Measurements from ENCODE around the gene ERGIC1. TPM values are rescaled to one million over a fixed set of nuclear protein-coding genes. Genes with fewer than 3 reads are reported as not detected.

Gene ERGIC1
- total and polyA plus RNA-seq, 2 of the 13 experiments (the other 11 are each of a cell fraction or from before 2014, with no cell fraction given): 78.5 to 184 TPM

DNA sequence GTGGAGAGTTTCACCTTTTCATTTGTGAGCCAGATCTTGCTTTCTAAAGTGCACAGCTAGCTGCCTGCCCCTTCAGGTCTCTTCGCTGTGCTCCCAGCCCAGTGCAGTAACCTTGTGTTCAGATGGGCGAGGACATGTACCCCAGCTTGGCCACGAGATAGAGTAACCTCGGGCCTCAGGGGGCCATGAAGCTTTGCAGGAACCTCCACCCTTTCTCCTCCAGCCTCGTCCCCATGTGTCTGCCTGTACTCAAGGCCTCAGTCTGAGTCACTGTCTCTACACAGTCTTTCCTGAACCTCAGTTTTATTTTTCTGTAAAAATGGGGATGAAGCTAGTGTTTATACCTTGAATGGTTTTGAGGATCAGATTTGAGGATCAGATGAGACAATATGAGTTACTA lies 37.9 kb downstream of the ERGIC1 start:
- no peaks in the 10 kb centered on the region for H3K27me3 ChIP-seq (ENCODE audit: control insufficient read depth in 1 of 2, insufficient read depth in 2 of 2, low read length in 2 of 2)
- TF ChIP-seq, protein P1, sequence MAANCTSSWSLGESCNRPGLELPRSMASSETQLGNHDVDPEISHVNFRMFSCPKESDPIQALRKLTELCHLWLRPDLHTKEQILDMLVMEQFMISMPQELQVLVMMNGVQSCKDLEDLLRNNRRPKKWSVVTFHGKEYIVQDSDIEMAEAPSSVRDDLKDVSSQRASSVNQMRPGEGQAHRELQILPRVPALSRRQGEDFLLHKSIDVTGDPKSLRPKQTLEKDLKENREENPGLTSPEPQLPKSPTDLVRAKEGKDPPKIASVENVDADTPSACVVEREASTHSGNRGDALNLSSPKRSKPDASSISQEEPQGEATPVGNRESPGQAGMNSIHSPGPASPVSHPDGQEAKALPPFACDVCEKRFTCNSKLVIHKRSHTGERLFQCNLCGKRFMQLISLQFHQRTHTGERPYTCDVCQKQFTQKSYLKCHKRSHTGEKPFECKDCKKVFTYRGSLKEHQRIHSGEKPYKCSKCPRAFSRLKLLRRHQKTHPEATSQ (CRISPR knock-in tag; IDR thresholded peaks at IDR 0.05; ENCODE audit: borderline replicate concordance): 0 out of 2 replicates have a peak, but pooled peaks have one; percentile 22
- no peak for TF ChIP-seq GTF3A (CRISPR knock-in tag; conservative IDR thresholded peaks at IDR 0.05)
- peaks cover 3 to 16% of the 10 kb centered on the region in 2 experiments; a peak in 3 of 5 replicates for H3K36me3 ChIP-seq (replicated peaks in 1 of 2; ENCODE audit: control insufficient read depth in 1 of 2, insufficient read depth in 2 of 2, low read length in 2 of 2)
- H3K79me2 ChIP-seq (ENCODE audit: insufficient read depth, low read length): peaks cover 56% of the 10 kb centered on the region
- H3K4me3 ChIP-seq (replicated peaks in 1 of 3; ENCODE audit: insufficient read depth in 1 of 3, low read depth in 2 of 3, low read length in 3 of 3): no peak overlapping the region
- ChIA-PET POLR2A (interaction anchor here (1.8 kb wide), 1 partner anchor 13 kb away, joined by 8 read pairs; no protein-coding TSS in a partner anchor), CTCF (ENCODE audit: low intra/inter-chr PET ratio, low total read pairs) (no interaction called here)
- no peak overlapping the region for H3K4me2 ChIP-seq (ENCODE audit: low read depth, low read length)
- FAIRE-seq (no peak), ATAC-seq (no peak), DNase-seq (ENCODE audit: low spot score) (no peak)
- BruUV-seq (replicated peaks): no TSS peak
- H4K20me1 ChIP-seq (ENCODE audit: insufficient read depth, low read length): no peaks in the 10 kb centered on the region; the same call in 1 of the 2 replicates
- H3K9me3 ChIP-seq (ENCODE audit: low read length): no peaks in the 10 kb centered on the region
- in situ Hi-C loops (cut with HindIII; ENCODE audit: extremely low pct_ligation_motif_present, low pct_unique_long_range_greater_than_20kb): no loop called here
- H3K9ac ChIP-seq (ENCODE audit: insufficient read depth, low read depth, low read length): no peak overlapping the region
- H3K27ac ChIP-seq (ENCODE audit: extremely low read length, insufficient read depth, low read length): no peak overlapping the region
- H2AFZ ChIP-seq (ENCODE audit: low read length): no peak overlapping the region
- WGBS (ENCODE audit: low lambda C conversion rate): 94% methylated on average over 5 of the region's 5 CpGs
- intact Hi-C loops (cut with micrococcal nuclease; ENCODE audit: unreplicated experiment): no loop called here
- H3K4me1 ChIP-seq (ENCODE audit: insufficient read depth, low read length): peaks cover 69% of the 10 kb centered on the region

DNA sequence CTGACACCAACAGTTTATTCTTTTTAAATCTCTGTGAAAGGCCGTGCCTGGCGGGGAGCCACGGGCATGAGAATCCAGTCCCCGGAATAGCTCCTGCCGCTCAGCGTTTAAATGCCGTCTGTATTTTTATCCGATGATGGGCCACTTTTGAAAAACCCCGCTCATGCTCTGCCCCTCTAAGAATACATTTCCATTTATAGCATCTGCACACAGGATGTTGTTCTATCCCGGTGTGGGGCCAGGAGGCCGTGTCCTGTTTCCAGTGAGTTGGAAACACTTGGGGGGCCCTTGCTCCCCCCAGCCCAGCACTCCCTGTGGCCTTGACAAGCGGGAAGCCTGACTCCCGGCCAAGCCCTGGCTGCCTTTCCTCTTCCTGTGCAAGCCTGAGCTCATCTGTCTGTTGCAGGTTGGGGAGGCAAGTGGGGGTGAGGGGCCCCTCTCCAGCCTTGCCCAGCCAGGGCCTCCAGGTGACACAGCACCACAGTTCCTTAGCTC lies 39.0 kb downstream of the ERGIC1 start:
- H3K36me3 ChIP-seq (replicated peaks in 1 of 2; ENCODE audit: control insufficient read depth in 1 of 2, insufficient read depth in 2 of 2, low read length in 2 of 2): peaks cover 3 to 19% of the 10 kb centered on the region in 2 experiments; a peak in 3 of 5 replicates
- FAIRE-seq: no peak
- in situ Hi-C loops (cut with HindIII; ENCODE audit: extremely low pct_ligation_motif_present, low pct_unique_long_range_greater_than_20kb) (no loop called here), intact Hi-C loops (cut with micrococcal nuclease; ENCODE audit: unreplicated experiment) (no loop called here)
- peaks cover 57% of the 10 kb centered on the region for H3K79me2 ChIP-seq (ENCODE audit: insufficient read depth, low read length)
- no peak overlapping the region for H3K27ac ChIP-seq (ENCODE audit: extremely low read length, insufficient read depth, low read length)
- no TSS peak for BruUV-seq (replicated peaks)
- H3K4me2 ChIP-seq (ENCODE audit: low read depth, low read length): no peak overlapping the region
- no peak overlapping the region for H2AFZ ChIP-seq (ENCODE audit: low read length)
- 95% methylated on average over 11 of the region's 13 CpGs for WGBS (ENCODE audit: low lambda C conversion rate)
- CTCF ChIA-PET (ENCODE audit: low intra/inter-chr PET ratio, low total read pairs): no interaction called here
- H3K27me3 ChIP-seq (ENCODE audit: control insufficient read depth in 1 of 2, insufficient read depth in 2 of 2, low read length in 2 of 2): no peaks in the 10 kb centered on the region
- no peak for DNase-seq (ENCODE audit: low spot score)
- TF ChIP-seq, protein P2, sequence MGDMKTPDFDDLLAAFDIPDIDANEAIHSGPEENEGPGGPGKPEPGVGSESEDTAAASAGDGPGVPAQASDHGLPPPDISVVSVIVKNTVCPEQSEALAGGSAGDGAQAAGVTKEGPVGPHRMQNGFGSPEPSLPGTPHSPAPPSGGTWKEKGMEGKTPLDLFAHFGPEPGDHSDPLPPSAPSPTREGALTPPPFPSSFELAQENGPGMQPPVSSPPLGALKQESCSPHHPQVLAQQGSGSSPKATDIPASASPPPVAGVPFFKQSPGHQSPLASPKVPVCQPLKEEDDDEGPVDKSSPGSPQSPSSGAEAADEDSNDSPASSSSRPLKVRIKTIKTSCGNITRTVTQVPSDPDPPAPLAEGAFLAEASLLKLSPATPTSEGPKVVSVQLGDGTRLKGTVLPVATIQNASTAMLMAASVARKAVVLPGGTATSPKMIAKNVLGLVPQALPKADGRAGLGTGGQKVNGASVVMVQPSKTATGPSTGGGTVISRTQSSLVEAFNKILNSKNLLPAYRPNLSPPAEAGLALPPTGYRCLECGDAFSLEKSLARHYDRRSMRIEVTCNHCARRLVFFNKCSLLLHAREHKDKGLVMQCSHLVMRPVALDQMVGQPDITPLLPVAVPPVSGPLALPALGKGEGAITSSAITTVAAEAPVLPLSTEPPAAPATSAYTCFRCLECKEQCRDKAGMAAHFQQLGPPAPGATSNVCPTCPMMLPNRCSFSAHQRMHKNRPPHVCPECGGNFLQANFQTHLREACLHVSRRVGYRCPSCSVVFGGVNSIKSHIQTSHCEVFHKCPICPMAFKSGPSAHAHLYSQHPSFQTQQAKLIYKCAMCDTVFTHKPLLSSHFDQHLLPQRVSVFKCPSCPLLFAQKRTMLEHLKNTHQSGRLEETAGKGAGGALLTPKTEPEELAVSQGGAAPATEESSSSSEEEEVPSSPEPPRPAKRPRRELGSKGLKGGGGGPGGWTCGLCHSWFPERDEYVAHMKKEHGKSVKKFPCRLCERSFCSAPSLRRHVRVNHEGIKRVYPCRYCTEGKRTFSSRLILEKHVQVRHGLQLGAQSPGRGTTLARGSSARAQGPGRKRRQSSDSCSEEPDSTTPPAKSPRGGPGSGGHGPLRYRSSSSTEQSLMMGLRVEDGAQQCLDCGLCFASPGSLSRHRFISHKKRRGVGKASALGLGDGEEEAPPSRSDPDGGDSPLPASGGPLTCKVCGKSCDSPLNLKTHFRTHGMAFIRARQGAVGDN (CRISPR knock-in tag; IDR thresholded peaks at IDR 0.05): peak; percentile 62
- TF ChIP-seq FOXM1 (CRISPR knock-in tag; IDR thresholded peaks at IDR 0.05) (no peak), RARA (CRISPR knock-in tag; IDR thresholded peaks at IDR 0.05) (0 out of 2 replicates have a peak, but pooled peaks have one; percentile 21), GABPA (IDR thresholded peaks at IDR 0.05; ENCODE audit: low read depth, low read length) (no peak), GABPA (CRISPR knock-in tag; IDR thresholded peaks at IDR 0.05; ENCODE audit: low read depth) (0 out of 2 replicates have a peak, but pooled peaks have one; percentile 9), PHF8 (CRISPR knock-in tag; IDR thresholded peaks at IDR 0.05) (no peak), ZBTB38 (CRISPR knock-in tag; IDR thresholded peaks at IDR 0.05) (peak; percentile 40; the same call in 1 of the 2 replicates), MED1 (CRISPR knock-in tag; IDR thresholded peaks at IDR 0.05) (peak; percentile 42; the same call in 1 of the 2 replicates), ATF7 (IDR thresholded peaks at IDR 0.05) (no peak), ATF7 (CRISPR knock-in tag; IDR thresholded peaks at IDR 0.05) (0 out of 2 replicates have a peak, but pooled peaks have one; percentile 34)
- POLR2A ChIA-PET: interaction anchor here (1.8 kb wide), 1 partner anchor 14 kb away, joined by 8 read pairs; no protein-coding TSS in a partner anchor
- no peaks in the 10 kb centered on the region for H3K9me3 ChIP-seq (ENCODE audit: low read length)
- no peak overlapping the region for H3K9ac ChIP-seq (ENCODE audit: insufficient read depth, low read depth, low read length)
- H3K4me1 ChIP-seq (ENCODE audit: insufficient read depth, low read length): peaks cover 58% of the 10 kb centered on the region
- no peak overlapping the region for H3K4me3 ChIP-seq (replicated peaks in 1 of 3; ENCODE audit: insufficient read depth in 1 of 3, low read depth in 2 of 3, low read length in 3 of 3)
- no peak for ATAC-seq
- no peaks in the 10 kb centered on the region for H4K20me1 ChIP-seq (ENCODE audit: insufficient read depth, low read length)
